ENCODE measurements around the gene PRKN.

PRKN gene

DNA sequence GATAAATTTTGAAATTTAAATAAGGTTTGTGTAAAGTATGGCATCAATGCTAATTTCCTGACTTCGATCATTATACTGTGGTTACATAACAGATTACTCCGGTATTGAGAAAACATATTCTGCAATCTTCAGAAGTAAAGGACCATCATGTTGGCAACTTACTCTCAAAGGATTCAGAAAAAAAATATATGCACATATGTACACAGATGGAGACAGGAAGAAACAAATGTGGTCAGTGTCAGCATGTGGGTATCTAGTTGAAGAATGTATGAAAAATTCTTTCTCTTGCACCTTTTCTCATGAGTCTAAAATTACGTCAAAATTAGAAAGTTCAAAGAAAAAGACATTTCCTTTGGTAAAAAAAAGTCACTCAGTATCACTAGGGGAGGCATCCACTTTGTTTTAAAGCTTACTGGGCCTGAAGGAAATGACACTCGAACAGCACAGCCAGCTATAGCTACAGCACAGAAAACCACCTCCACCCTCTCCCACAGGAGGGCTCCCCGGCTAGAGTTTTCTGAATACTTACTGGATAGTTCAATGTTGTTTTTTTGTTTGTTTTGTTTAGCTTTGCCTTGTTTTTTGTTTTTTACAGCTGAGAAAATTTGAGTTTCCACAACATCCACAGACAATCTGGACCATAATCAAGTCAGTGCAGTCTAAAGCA, 1136.5 kb downstream of the PRKN start:
- no peak overlapping the region for H3K4me3 ChIP-seq (ENCODE audit: low read depth, low read length)

GRCh38 chr6:161586887-161587286, 1140.7 kb downstream of the PRKN start:
- H3K4me3 ChIP-seq (ENCODE audit: low read depth, low read length) = no peak overlapping the region

DNA sequence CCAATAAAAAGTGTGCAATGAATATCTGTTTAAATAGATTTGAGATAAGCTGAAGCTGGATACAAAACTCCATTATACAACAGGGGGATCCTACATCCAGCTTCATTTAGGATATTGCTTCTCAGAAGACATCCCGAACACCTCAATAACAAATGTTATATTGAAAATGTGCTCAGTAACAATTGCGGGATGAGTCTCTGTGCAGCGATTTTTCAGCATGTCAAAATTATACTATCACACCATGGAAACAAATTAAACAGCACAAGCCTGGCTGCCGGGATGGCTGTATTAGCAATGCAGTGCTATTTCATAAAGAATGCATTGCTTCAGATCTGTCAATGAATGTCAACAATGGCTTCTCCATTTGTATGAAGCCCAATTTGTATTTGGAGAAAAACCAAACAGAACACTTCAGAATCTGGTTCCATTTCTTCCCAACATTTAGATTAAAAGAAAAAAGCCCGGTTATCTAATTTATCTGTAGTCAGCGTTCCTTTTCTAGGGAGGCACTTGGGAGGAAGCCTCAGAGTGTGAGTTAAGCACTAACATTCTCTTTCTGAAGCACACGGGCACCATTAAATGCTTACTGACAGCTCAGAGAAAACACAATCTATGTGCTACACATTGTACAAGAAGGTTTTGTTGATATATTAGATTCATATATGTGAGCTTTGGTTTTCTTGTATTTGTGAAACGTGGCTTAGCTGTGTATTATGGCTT, 1142.8 kb downstream of the PRKN start:
- H3K4me3 ChIP-seq (ENCODE audit: low read depth, low read length) = no peak overlapping the region

- H3K4me3 ChIP-seq (ENCODE audit: low read depth, low read length) = no peak overlapping the region
Measured at GRCh38 chr6:161584051-161584450, 1143.5 kb downstream of the PRKN start.

DNA sequence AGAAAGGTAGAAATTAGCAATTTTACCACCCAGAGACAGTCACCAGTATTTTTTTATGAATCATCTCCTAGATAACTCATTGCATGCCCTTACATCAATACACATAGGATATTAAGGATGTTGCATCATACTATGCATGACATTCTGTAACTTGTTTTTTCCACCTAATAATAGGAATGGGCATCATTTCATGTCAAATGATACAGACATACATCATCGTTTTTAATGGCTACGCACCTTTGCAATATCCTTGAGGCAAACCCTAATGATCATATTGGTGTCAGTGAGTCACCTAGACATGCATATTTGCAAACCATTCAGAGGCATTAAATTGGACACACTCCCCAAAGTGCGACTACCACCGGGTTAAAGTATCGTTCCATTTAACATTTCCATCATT, 1144.0 kb downstream of the PRKN start:
- H3K4me3 ChIP-seq (ENCODE audit: low read depth, low read length) = no peak overlapping the region

GRCh38 chr6:161578478-161578877, 1149.1 kb downstream of the PRKN start:
- no peak overlapping the region for H3K4me3 ChIP-seq (ENCODE audit: low read depth, low read length)

- H3K4me3 ChIP-seq (ENCODE audit: low read depth, low read length) = no peak overlapping the region
Measured at GRCh38 chr6:161575523-161576254, 1151.9 kb downstream of the PRKN start.

GRCh38 chr6:161568885-161569456, 1158.6 kb downstream of the PRKN start:
- no peak overlapping the region for H3K4me3 ChIP-seq (ENCODE audit: low read depth, low read length)

DNA sequence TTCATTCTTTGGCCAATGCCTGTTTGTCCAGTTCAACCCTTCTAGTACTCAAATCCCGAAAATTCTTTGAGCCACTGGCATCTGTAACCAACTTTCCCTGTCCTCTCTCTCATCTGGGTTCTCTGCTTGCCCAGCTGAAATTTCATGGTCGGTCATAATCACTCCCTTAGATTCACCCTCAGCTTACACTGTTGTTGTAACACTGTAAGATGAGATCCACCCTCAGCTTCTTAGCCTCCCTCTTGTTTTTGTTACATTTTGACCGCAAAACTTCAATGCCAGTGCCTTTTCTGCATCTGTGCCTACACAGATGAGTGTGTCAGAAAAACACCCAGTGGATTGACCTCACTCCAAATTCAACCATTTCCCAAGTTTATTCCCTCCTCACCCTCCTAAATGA, 1162.6 kb downstream of the PRKN start:
- H3K4me3 ChIP-seq (ENCODE audit: low read depth, low read length) = no peak overlapping the region

- no peak overlapping the region for H3K4me3 ChIP-seq (ENCODE audit: low read depth, low read length)
Measured at GRCh38 chr6:161561908-161562307, 1165.7 kb downstream of the PRKN start.

GRCh38 chr6:161557333-161558107, 1170.0 kb downstream of the PRKN start:
- H3K4me3 ChIP-seq (ENCODE audit: low read depth, low read length) = no peak overlapping the region

DNA sequence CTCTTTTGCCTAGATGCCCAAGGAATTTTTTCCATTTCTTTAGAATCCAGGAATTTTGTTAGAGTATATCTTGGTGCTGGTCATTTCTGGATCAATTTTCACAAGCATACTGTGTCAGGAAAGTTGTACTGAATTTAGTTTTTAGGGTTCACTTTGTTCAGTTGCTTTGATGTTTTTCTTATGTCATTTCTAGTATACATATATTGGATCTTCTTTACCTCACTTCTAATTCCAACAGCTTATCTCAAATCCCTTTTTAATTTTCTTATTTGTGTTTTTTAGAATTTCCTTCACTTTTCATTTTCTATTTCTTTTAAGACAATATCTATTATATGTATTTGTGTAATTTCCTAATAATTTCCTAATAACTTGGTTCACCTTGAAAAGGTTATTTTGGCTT, 1172.7 kb downstream of the PRKN start:
- H3K4me3 ChIP-seq (ENCODE audit: low read depth, low read length) = no peak overlapping the region

DNA sequence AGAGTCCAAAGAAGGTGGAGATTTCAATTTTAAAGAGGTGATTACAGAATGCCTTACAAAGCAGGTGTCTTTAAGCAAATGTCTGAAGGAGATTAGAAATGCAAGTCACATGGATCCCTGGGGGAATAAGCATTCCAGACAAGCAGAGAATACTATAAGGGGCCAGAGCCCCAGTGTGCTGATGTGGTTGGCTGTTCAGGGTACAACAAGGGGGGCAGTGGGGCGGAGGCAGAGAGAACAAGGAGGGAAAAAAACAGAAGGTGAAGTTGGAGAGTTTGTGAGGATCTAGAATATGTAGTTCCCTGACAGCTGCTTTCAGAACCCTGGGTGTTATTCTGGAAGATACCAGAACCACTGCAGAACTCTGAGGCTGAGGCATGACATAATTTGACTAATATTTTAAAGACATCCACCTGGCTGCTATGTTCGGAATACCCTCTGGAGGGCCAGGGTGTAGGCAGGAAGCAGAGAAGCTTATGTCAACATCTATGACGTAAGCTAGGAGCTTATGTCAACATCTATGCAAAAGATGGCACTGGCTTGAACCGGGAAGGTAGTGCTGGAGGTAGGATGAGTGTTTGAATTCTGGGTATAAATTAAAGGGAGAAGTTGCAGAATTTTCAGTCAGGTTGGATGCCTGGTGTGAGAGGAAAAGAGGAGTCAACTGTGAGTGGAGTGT, 1177.5 kb downstream of the PRKN start:
- no peak overlapping the region for H3K4me3 ChIP-seq (ENCODE audit: low read depth, low read length)

DNA sequence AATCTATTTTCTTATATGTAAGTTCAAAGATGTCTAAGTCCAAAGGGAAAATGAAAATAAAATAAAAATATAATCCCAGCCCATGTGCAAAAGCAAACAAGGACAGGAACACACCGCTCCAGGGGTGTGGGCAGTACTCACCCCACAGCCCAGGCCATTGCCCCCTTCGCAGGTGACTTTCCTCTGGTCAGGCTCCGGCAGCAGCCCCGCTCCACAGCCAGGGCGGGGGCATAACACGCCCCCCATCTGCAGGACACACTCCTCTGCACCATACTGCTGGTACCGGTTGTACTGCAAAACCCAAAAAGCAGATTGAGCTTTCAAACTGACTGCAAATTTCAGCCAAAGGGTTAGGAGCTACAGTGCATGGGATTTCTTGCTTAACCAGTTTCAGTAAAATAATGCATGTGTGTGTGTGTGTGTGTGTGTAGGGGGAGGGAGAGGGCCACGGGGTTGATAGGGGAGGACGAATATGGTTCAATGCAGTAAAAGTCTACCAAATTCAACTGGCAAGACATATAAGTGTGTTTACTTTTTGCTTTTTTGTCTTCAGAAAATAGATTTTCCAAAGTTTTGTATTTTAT, 1178.8 kb downstream of the PRKN start:
- H3K4me3 ChIP-seq (ENCODE audit: low read depth, low read length) = no peak overlapping the region

- no peak overlapping the region for H3K4me3 ChIP-seq (ENCODE audit: low read depth, low read length)
Measured at GRCh38 chr6:161547617-161548016, 1179.9 kb downstream of the PRKN start.

DNA sequence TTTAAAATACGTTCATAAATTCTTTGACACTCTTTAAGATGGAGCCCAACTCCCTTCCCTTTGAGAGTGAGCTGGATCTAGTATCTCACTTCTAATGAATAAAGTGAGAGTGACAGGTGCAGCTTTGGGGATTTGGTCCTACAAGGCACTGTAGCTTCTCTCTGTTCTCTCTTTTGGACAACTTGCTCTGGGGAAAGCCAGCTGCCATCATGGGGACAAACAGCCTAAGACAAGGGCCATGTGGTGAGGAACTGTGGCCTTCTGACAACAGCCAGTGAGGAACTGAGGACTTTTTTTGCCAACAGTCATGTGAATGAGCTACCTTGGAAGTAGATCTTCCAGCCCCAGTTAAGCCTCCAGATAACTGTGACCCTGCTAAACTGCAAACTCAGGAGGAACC, 1180.9 kb downstream of the PRKN start:
- no peak overlapping the region for H3K4me3 ChIP-seq (ENCODE audit: low read depth, low read length)

DNA sequence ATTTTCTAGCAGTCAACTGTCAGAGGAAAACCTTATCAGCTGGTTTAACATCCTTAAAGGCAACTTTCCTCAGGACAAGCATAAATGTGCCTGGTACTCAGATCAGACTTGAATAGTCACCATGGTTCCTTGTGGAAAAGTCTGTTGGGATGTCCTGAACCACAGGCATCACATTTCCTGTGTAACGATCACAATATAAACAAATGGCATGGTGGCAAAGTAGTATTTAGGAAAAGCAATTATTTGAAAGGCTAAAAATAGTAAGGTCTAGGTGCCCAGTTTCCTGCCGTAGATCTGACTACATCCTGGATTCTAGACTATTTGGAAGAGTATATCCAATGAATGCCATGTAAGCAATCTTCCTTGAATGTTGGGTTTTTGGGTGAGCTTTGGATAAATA, 1181.8 kb downstream of the PRKN start:
- no peak overlapping the region for H3K4me3 ChIP-seq (ENCODE audit: low read depth, low read length)

DNA sequence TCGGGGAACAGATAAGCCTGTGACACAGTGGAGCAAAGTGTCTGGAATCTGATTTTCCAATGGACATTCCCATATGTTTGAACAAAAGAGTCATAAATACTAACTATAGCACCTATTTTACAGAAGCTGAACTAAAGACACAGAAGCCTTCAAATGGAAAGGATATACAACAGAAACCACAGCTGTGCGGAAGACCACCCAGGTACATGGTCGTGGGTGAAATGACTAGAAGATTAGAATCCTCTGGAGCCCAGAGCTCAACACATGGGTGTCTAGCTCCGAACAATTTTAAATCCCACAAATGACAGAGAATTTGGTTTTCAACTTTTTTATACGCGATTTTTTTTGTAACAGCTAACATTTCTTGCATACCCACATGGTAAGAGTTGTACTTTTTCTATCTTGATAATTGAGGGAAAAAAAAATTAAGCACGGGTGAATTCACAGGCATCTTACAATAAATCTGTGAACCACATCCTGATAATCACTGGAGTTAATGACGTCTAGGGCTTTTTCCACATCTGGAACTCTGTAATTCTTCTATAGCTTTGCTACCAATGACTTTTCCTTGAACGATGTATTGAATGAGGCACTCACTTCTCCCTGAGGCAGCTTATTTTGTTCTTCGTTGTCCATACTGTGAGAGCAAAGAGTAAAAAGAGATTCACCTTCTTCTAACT, 1182.6 kb downstream of the PRKN start:
- H3K4me3 ChIP-seq (ENCODE audit: low read depth, low read length) = no peak overlapping the region

- no peak overlapping the region for H3K4me3 ChIP-seq (ENCODE audit: low read depth, low read length)
Measured at GRCh38 chr6:161543684-161544309, 1183.8 kb downstream of the PRKN start.
